ENCODE data around the gene SCNM1.
A peak's percentile ranks its signal among the peaks of the same experiment; 100 is the strongest.

The SCNM1 gene, protein sequence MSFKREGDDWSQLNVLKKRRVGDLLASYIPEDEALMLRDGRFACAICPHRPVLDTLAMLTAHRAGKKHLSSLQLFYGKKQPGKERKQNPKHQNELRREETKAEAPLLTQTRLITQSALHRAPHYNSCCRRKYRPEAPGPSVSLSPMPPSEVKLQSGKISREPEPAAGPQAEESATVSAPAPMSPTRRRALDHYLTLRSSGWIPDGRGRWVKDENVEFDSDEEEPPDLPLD

DNA sequence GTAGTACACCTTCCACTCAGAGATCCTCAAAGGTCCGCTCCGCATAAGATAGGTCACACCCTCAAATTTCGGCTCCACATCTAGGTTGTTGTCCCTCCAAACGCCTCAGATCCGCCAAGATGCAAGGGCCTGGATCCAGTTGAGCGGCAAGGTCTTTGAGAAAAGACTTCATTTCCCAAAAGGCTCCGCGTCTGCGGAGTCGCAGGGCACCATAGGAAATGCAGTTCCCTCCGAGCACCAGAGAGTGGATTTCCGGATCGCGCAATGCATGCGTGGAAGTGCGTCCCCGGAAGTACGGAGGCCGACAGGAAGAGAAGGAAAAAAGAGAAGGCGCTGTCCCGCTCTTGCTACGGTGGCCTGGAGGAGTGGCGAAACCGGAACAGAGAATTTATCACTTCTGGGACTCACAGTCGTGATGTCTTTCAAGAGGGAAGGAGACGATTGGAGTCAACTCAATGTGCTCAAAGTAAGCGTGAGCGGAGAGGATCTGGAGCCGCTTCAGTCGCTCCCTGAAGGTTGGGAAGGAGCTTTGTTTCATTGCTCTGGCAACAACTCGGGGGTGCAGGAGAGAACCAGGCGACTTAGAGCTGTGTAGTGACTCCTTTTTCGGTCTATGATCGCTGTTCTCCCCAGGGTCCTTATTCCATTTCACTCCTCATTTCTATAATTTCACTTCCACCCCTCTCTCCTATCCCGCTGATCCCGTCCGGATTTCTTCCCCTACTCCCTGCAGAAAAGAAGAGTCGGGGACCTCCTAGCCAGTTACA lies at the start of gene SCNM1, which contains the start of gene LYSMD1:
Gene SCNM1, plus strand, starts transcription at position 407 of the 767 bp plus-strand sequence. Its CDS starts 9 bp downstream, at position 416.
Gene LYSMD1, minus strand, starts transcription at position 165 of the 767 bp plus-strand sequence. CDS start 644 bp downstream, outside the sequence.
- peak; percentile 97 for DNase-seq (ENCODE audit: low read depth)

DNA sequence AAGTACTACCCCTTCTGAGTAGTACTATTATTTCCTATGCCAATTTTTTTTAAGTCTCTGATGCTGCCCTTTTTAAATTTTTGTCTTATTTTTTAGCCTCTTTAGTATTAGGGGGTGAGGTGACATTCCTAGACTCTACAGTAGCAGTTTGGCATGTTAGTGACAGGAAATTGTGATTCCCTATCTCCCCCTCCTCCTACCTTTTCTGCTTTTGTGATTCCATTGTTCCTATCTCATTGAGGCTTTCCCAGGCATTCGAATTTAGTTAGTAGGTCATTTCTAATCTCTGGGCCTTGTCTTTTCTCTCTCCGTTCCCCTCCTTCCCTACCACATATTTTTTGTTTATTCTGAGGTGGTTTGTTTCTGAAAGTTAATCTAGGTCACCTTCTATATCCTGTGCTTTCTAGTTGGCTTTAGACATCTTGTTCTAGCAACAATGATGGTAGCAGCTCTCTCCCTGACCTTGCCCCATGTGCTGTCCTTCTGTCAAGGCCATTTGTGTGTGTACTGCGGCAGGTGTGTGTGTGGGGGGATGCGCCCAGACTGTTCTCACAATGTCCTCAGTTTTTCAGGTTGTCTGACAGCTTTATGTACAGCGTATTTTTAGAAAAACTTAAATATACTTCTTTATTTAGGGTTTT lies 41.1 kb upstream of the SCNM1 start:
- no peak for DNase-seq (ENCODE audit: low read depth)

DNA sequence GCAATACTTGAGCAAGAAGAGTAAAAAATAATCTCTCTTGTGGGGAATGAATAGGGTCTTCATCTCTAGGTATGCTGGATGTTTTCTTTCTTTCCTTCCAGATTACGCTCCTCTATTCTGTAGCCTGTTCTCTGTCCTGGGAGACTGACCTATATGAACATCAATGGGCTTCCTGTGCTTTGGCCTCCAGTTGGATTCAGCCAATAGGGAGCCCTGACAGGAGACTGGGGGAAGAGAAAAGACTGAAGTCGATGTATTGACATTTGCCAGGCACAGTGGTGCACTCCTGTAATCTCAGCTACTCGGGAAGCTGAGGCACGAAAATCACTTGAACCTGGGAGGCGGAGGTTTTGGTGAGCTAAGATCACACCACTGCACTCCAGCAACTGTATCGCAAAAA lies 37.1 kb upstream of the SCNM1 start:
- no peak for DNase-seq (ENCODE audit: low read depth)

DNA sequence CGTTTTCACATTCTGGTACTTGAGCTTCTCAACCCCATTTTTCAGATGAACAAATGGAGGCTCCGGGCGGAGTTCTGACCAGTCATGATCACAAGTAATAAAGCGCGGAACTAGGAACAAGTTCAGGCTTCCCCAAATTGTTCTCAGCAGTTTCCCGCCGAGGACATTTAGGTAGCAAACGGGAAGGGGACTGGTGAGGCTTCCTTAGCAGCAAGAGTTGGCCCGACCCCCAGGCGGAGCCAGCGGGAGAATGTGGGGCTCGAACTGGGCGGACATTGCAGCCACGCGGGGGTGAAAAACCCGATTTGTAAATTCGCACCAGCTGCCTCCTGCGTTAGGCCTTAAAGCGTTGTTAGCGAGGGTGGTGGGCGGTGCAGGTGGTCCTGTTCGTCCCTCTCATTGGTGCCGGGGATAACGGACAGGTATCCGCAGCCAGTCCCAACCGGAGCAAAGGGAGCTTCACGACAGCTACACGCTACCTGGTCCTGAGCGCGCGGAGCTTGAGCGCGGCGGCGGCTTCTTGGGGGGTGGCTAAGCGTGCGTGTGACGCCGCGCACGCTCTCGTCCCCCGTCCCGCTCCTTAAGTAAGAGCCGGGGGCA lies 34.9 kb upstream of the SCNM1 start:
- DNase-seq (ENCODE audit: low read depth) = no peak

DNA sequence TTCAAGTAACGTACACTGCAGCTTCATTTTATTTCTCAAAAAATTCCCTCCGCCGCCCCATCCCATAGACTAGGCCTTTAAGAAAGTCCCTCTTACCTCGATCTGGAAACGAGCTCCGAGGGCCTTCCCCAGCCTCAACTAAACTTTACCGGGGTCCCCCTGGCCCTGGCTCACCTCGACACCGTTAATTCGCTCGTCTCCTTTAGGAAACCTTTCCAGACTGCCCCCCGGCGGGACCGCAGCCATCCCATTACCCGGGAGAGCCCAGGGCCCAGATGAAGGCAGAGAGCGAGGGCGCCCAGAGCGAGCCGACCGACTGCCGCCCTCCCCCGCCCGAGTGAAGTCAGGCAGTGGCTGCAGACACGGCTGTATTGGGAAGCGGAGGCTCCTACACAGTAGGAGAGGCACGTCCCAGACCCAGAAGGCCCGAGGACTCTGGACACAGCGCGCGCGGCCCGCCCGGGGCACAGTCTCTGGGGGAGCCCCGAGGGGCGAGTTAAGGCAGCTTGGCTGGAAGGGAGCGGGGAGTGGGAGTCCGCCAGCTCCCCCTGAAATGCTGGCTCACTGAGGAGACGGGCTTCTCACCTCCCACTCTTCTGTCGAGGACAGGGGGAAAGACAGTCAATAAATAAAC lies 34.1 kb upstream of the SCNM1 start:
- no peak for DNase-seq (ENCODE audit: low read depth)

DNA sequence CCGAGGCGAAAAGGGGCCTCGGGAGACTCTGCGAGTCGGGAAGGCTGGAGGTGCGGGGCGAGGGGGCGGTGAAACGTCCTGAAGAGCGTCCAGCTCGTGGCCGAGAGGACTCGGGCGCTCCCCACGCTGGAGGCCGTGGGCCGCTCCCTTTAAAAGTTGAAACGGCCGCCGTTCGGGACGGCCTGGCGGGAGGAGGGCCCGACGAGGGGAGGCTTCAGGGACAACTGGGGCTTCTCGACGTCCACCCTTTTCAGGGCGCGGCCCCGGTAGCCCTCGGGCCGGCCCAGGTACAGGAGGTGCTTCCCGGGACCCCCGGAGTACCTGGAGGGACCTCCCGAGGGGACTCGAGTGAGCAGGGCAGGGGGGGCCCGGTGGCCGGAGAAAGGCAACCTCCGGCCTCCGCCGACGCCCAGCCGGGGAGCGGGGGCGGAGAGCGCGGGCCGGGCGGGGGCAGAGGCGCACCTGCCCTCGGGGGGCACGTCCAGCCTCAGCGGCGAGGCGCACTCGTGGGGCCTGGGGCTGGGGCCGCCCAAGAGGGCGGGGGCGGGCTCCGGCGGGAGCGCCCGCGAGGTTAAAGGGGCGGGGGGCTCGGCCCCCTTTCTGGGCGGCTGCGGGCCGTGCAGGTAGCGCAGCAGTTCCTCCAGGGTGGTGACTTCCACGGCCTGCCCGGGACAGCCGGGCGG lies 33.5 kb upstream of the SCNM1 start:
- DNase-seq (ENCODE audit: low read depth) = no peak

DNA sequence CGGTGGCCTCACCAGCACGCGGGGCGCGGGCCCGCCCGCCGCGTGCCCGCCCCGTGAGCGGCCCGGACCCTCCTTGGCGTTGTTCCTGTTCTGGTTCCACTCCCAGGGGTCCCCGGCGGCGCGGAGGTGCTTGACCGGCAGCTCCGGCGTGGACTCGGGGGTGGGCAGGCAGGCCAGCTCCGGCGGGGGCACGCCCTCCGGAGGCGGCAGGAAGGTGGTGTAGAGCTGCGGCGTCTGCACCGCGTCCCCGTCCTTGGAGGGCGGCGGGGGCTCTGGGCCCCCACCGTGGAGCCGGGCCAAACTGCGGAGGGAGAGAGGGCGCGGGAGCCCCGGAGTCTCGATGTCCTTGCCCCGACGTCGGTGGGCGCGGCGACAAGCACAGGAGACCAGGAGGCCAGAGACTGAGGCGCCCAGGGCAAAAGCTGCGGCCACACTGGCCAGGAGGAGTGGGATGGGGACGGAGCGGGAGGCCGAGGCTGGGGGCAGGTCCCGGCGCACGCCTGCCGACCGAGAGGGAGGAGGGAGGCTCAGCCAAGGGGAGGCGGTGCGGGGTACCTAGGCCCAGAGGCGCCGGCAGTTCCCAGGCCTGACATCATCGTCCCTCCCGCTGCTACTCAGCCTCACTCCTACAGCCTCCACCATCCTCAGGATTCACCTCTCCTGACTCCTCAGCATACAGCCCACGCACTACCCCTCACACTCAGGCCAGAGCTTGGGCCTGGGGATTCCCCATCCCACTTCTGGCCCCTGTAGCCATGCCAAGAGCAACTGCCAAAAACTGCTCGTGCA lies 32.7 kb upstream of the SCNM1 start:
- no peak for DNase-seq (ENCODE audit: low read depth)

DNA sequence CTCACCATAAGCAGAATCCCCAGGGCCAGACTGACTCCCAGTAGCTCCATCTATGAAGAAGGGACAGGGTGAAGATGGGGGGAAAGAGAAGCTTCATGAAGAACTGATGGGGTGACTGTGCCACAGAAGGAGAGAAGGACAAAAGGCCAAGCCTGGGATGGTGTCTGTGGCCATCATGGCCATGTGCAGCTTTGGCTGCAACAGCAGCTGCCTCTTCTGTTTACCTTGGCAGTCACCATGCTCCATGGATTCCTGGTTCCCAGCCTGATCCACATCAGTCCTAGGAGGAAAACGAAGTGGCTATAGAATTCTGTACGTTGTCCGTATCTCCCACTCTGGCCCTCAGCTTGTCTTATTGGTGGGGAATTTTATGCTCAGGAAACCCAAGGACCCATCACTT lies 31.5 kb upstream of the SCNM1 start:
- DNase-seq (ENCODE audit: low read depth) = no peak

DNA sequence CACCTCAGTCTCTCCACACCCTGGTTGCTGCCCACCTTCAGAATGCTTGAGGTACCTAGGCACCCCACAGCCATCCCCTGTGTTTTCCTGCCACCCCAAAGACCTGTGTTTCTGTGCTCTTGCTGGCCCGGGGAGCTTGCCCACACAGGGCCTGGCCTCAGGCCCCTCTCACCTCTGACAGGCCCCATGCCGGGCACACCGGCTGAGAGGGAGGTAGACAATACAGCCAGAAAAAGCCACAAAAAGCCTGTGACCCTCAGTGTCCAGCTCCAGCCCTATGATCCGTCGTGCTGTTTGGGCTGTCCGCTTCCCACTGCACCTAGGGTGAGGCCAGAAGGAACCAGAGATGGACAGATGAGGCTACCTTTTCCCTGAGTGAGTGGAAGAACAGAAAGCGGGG lies 31.0 kb upstream of the SCNM1 start:
- DNase-seq (ENCODE audit: low read depth) = no peak

DNA sequence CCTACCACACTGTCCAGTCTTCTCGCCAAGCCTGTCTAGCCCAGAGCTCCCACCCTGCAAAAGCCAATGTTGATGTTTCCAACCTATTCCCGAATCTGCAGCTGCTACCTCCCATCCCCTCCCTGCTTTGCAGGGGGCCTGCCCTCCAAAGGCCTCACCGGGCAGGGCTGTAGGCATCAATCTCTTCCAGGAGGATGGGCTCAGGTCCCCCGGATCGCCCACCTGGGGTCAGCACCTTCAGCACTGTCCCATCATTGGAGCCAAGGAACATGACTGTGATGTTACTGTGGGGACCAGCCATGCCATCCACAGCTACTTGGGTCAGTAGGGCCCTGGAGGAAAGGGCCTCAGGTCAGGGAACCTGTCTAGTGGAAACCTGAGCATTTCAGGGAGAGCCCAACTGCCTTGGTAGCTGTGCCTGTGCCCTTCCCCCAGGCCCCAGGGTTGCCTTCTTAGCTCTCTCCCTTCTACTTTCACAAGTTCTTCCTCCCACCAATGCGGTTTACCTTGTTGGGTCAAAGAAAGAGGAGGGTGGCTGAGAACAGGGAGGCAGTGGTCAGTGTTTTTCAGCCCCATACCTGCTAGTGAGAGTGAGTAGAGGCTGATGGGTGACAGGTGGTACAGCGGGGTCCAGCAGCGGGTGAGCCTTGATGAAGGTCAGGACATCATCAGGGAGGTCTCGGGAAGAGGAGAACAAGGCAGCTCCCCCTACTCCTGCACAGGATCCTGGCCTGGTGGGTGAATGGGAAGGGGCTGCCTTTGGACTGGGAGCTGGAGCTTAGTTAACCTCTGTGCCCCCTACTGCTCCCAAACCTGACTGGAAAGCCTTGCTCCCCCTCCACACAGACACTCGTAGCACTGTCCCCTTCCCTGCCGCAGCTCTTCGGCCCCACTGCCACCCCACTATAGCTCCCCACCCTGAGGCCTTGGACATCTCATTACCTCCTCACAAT lies 30.2 kb upstream of the SCNM1 start:
- no peak for DNase-seq (ENCODE audit: low read depth)

DNA sequence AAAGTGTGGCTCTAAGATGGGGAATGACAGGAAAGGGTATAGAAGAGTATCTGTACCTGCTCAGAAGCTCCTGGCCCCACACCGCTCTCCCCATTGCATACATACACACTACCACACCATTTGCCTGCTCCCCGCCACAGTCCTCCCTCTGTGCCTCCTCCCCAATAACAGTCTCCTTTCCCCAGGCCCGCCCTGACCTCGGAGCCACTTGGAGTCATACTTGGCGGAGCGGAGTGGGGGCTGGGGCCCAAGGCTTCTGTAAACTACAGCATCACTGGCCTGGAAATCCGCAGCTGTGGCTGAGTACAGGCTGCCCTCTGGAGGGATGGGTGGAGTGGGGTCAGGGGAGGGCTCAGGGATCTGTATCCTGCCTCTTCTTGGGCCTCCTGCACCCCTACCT lies 28.2 kb upstream of the SCNM1 start:
- no peak for DNase-seq (ENCODE audit: low read depth)

DNA sequence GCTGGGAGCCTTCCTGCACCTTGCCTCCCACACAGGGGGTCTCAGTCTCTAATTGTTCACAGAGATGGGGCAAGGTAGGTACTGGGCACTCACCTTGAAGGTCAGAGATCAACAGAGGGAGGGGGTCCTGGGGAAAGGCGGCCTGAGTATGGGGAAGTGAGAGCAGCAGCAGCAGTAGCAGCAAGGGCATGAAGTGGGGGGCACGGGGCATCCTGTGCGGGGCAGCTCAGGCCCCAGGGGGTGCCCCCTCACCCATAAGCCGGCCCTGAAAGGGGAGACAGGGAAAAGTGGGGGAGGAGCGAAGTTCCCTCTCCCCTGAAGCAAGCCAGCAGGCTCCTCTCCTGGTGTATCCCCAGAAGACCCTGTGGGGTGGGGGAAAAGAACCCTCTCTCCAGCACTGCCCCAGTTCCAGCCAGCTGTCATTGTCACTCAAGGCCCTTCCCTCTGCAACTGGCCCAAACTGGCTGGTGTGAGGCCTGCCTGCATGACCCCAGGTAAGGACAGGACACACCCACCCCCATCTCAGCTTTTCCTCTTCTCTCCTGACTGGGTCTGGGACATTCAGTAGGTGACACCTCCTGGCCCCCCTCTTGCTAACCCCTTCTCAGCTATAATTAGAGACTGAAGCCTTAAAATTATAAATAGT lies 23.4 kb upstream of the SCNM1 start:
- DNase-seq (ENCODE audit: low read depth) = no peak

DNA sequence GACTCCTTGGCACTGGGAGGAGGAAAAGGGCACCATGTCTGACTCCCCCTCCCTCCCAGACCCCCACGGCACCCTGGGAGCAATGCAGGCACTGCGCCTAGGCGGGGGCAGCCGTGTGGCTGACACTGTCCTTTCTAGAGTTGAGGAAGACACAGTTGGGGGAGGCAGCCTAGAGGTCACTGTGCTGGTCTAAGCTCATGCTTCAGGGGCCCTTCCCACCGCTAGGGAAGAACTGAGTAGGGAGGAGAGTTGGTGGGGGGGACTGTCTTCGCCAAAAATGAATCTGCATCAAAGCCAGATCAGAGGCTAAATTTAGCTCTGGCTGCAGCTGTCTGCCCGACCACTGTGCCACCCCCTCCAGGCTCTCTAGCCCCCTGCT lies 22.9 kb upstream of the SCNM1 start:
- DNase-seq (ENCODE audit: low read depth) = no peak

DNA sequence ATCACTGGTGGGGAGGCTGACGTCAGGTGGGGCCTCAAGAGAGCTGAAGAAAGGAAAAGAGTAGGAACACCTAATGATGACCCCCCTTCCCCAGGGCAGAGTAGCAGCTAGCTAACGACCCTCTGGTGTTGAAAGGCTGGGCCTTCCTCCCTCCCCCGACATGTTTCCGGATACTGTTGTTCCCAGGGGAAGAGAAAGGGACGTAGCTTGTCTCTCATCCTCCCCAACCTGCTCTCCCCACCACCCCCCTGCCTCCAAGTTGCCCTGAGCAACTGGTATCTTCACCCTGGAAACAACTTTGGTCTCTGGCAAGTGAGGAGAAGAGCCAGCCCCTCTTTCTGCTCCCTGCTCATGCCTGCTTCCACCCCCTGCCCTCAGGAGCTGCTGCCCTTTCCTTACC lies 22.0 kb upstream of the SCNM1 start:
- no peak for DNase-seq (ENCODE audit: low read depth)

DNA sequence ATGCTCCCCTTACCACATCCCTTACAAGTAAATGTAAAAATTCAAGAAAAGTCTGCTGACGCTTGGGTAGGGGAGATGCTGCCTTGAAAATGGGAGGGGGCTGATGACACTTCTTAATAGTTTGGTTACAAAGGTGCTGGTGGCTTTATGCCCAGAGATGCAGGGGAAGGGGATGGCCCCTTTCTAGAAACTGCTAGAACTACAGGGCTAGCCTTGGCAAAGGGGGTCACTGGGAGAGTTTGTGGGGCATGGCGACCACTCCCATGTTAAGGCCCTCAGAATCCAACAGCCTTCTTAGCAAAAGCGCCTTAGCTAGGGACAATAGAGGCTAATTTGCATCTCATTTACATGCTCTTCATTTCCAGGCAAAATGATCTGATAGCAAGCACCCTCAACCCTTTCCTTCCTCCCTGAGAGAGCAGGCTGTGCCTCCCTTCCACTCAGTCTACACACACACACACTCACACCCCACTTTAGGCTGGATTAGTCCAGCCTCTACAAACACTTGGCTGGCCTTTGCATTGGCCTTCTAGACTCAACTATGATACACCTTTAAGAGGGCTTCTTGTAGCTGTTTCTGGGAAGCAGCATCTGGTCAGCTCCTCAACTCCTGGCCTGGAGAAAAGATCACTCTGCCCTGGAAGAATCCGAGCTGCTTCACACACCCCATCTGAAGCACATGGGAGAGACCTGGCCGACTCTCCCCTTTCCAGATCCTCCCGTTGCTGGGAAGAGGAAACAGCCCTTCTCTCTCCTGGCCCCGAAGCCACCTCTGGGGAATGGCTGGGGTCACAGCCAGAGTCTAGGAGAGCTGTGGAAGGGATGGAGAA lies 21.3 kb upstream of the SCNM1 start:
- DNase-seq (ENCODE audit: low read depth) = no peak

DNA sequence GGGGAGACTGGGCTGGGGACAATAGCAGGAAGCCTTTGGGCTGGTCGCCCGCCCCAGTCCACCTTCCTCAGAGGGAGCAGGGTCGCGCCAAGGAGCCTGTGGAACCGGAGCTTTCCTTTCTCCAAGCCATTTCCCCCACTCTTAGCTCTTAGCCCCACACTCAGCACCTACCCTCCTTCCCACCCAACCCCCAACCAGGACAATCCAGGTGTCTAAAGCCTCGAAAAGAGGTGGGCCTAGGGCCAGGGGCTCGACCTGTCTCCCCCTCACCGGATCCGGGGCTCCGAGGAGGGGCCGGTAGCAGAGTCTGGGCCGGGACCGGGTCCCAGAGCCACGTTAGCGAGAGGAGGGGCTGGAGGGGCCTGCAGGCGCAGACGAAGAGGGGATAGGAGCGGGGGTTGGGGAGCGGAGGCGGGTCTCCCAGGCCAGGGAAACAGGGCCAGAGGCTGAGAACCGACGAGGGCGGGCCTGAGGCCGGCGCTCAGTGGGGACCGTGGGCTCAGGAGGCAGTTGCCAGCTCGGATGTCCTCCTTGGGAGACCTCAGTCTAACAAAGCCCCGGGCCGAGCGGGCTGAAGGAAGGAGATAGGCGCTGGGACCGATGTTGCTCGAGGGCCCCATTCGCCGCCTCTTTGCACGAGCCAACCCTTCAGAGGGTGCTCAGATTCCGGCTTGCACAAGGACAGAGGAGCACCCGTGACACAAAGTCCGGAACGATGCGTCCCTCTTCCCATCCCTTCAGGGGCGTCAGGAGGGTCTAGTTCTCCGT lies 20.5 kb upstream of the SCNM1 start:
- DNase-seq (ENCODE audit: low read depth) = no peak

DNA sequence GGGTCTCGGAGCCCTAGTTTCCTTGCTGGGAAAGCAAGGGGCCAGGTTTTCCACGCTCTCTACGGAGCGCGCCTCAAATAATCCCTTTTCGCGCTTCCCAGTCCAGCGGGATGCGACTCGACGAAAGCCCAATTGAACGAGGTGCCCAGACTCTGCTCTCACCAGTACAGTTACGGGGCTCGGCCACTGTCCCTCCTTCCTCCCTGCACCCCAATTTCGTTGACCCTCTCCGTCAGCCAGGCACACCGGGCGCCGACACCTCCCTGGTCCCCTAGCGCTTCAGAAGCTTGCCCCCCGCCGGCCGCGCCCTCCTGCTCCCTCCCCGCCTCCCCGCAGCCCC lies 19.9 kb upstream of the SCNM1 start:
- no peak for DNase-seq (ENCODE audit: low read depth)

Data from HS-5 (cell line).